CD4-positive, alpha-beta T cell treated with Interleukin-15 for 4 hours (primary cell): ENCODE data around the gene PLOD3.
A peak's percentile ranks its signal among the peaks of the same experiment; 100 is the strongest.
"Not testable (repeated sequence)": the region's sequence is repeated elsewhere in the genome, so short reads cannot be mapped to it uniquely, and the experiment has no call there.

Source experiments
- DNase-seq: peaks from one replicate; pipeline ENCODE4 v3.0.0-alpha.2; 2020; ENCODE audit warnings: low spot score

The PLOD3 gene

GRCh38 chr7:101217388-101218235, at the start of gene PLOD3, which contains the start of gene ZNHIT1:
Gene PLOD3, minus strand, starts transcription at chr7:101217581. Its CDS starts 307 bp downstream, at chr7:101217274.
Gene ZNHIT1, plus strand, starts transcription at chr7:101218165. Its CDS starts 31 bp downstream, at chr7:101218196.
- DNase-seq = peak; percentile 97

- DNase-seq = no peak
These were observed 48.5 kb upstream of the PLOD3 start for GRCh38 chr7:101265622-101266516.

- DNase-seq = not testable (repeated sequence)
These were observed 46.8 kb upstream of the PLOD3 start for GRCh38 chr7:101264102-101264706.

GRCh38 chr7:101258243-101258731, 40.9 kb upstream of the PLOD3 start:
- no peak for DNase-seq

- DNase-seq = no peak
These were observed 38.4 kb upstream of the PLOD3 start for GRCh38 chr7:101255796-101256195.

GRCh38 chr7:101253199-101253598, 35.8 kb upstream of the PLOD3 start:
- DNase-seq = not testable (repeated sequence)

GRCh38 chr7:101251871-101252659, 34.7 kb upstream of the PLOD3 start:
- peak; percentile 99 for DNase-seq

GRCh38 chr7:101250324-101250723, 32.9 kb upstream of the PLOD3 start:
- no peak for DNase-seq

GRCh38 chr7:101248276-101248675, 30.9 kb upstream of the PLOD3 start:
- DNase-seq = no peak

GRCh38 chr7:101245147-101245668, 27.8 kb upstream of the PLOD3 start:
- DNase-seq = no peak

GRCh38 chr7:101244375-101245146, 27.2 kb upstream of the PLOD3 start, which contains the start of gene FIS1:
Gene FIS1, minus strand, starts transcription at chr7:101245081. Its CDS starts 77 bp downstream, at chr7:101245004.
- DNase-seq = peak; percentile 89

- DNase-seq = peak; percentile 3
These were observed 26.4 kb upstream of the PLOD3 start for GRCh38 chr7:101243646-101244374.

GRCh38 chr7:101241443-101242349, 24.3 kb upstream of the PLOD3 start:
- no peak for DNase-seq

- DNase-seq = no peak
These were observed 23.6 kb upstream of the PLOD3 start for GRCh38 chr7:101241015-101241363.

- DNase-seq = no peak
These were observed 23.0 kb upstream of the PLOD3 start for GRCh38 chr7:101240226-101241014.

GRCh38 chr7:101239951-101240220, 22.5 kb upstream of the PLOD3 start:
- DNase-seq = no peak

- DNase-seq = no peak
These were observed 22.0 kb upstream of the PLOD3 start for GRCh38 chr7:101239191-101239950.
